Transverse colon (tissue), 4 donors: ENCODE results near the gene ARHGEF38. TPM values are rescaled to one million over a fixed set of nuclear protein-coding genes. Genes with fewer than 3 reads are reported as not detected.

Experiments
- DNase-seq: peaks from one replicate; pipeline ENCODE4 v3.0.0-alpha.2; 2019
- H3K27ac ChIP-seq, 4 donors: fragments of 200-600 bp; sonication (generic); 2 replicates each; pipeline ENCODE4 v1.5.1; 2016 to 2018; ENCODE audit warnings: inconsistent platforms in 4 of 4
- H3K27me3 ChIP-seq: fragments of 200-600 bp; sonication (generic); 2 replicates; pipeline ENCODE4 v1.5.1; 2017; ENCODE audit warnings: inconsistent platforms
- H3K36me3 ChIP-seq, 4 donors: fragments of 200-600 bp; sonication (generic); 2 replicates each; pipeline ENCODE4 v1.5.1; 2017 to 2019; ENCODE audit warnings: inconsistent platforms in 4 of 4
- H3K4me1 ChIP-seq, 4 donors: fragments of 200-600 bp; sonication (generic); 2 replicates each; pipeline ENCODE4 v1.5.1; 2017 to 2020; ENCODE audit warnings: inconsistent platforms in 4 of 4
- H3K4me3 ChIP-seq, 4 donors: fragments of 200-600 bp; sonication (generic); 1 replicate in 1 of 4; 2 replicates in 3 of 4; pipeline versions ENCODE4 v1.5.1 to v1.6.1; 2017 to 2019; ENCODE audit warnings: inconsistent platforms in 4 of 4
- H3K9me3 ChIP-seq, 2 donors: fragments of 200-600 bp; sonication (generic); 2 replicates each; pipeline ENCODE4 v1.5.1; 2017 to 2019; ENCODE audit warnings: inconsistent platforms in 2 of 2
- EP300 ChIP-seq: sonication (generic); formaldehyde crosslinking; IDR thresholded peaks from one replicate; pipeline ENCODE4 v1.6.1; 2017; ENCODE audit warnings: antibody characterized with exemption, low read depth
- POLR2A ChIP-seq: fragments of 450-650 bp; IDR thresholded peaks from one replicate; pipeline ENCODE4 v1.6.1; 2016; ENCODE audit warnings: antibody characterized with exemption, mild to moderate bottlenecking, moderate library complexity
- POLR2AphosphoS5 ChIP-seq, 3 donors: sonication (generic); formaldehyde crosslinking; IDR thresholded peaks; one replicate each; pipeline ENCODE4 v1.6.1; 2016; ENCODE audit warnings: antibody characterized with exemption in 3 of 3
- WGBS, 2 donors: methylation state at CpG; one replicate each; pipeline ENCODE4 v1.1.5; 2018; ENCODE audit warnings: low coverage in 1 of 2; 5-methylcytosine and 5-hydroxymethylcytosine counted together
- in situ Hi-C, 4 donors: fragments of 200-750 bp; cut with MboI; loops; one replicate each; pipeline versions ENCODE4 v1.15.0 to v1.15.1; 2017; ENCODE audit warnings: low sequenced_read_pairs in 3 of 4, low pct_ligation_motif_present in 1 of 4, low pct_unique_long_range_greater_than_20kb in 1 of 4
- intact Hi-C: fragments of 100-400 bp; cut with DNase I; formaldehyde crosslinking; loops from one replicate; pipeline ENCODE4 v1.15.1; 2023; ENCODE audit warnings: low total_unique reads
- total RNA-seq, 4 donors: library from RNA; depleted of rRNA; stranded (reverse); fragments of >200 nt; gene quantifications; one replicate each; pipeline ENCODE4 v1.1.0, GENCODE V29; 2016
- TF ChIP-seq, protein P1 (sequence below), 5 experiments: fragments of 200-600 bp in 3 of 5; fragments of 450-650 bp in 2 of 5; sonication (generic) in 3 of 5; IDR thresholded peaks; 1 replicate in 2 of 5; 2 replicates in 3 of 5; pipeline ENCODE4 v1.5.1; 2016 to 2017; ENCODE audit warnings: antibody characterized with exemption in 5 of 5, inconsistent platforms in 3 of 5, mild to moderate bottlenecking in 2 of 5, moderate library complexity in 1 of 5

The ARHGEF38 gene
- total RNA-seq, 4 donors from 2014 or later = 2.6 to 18.1 (median 15.6) TPM

- intact Hi-C loops (no loop called here), in situ Hi-C loops (loop anchor here in 2 of 4 donors (10.0 to 25.0 kb wide), 2 partner anchors 142 to 154 kb away; no protein-coding TSS in a partner anchor)
- Histone ChIP-seq H3K27me3 (no peaks in the 10 kb centered on the region), H3K4me3 (no peak overlapping the region), H3K4me1 (peaks cover 0 to 5% (median 0%) of the 10 kb centered on the region in 4 donors), H3K36me3 (no peaks in the 10 kb centered on the region), H3K9me3 (no peaks in the 10 kb centered on the region), H3K27ac (no peak overlapping the region)
- TF ChIP-seq, protein P1, sequence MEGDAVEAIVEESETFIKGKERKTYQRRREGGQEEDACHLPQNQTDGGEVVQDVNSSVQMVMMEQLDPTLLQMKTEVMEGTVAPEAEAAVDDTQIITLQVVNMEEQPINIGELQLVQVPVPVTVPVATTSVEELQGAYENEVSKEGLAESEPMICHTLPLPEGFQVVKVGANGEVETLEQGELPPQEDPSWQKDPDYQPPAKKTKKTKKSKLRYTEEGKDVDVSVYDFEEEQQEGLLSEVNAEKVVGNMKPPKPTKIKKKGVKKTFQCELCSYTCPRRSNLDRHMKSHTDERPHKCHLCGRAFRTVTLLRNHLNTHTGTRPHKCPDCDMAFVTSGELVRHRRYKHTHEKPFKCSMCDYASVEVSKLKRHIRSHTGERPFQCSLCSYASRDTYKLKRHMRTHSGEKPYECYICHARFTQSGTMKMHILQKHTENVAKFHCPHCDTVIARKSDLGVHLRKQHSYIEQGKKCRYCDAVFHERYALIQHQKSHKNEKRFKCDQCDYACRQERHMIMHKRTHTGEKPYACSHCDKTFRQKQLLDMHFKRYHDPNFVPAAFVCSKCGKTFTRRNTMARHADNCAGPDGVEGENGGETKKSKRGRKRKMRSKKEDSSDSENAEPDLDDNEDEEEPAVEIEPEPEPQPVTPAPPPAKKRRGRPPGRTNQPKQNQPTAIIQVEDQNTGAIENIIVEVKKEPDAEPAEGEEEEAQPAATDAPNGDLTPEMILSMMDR (IDR thresholded peaks at IDR 0.05) = peak in 2 of 5 experiments; percentile 22 to 23
- no peak for TF ChIP-seq POLR2A
- WGBS, 2 donors = 28 to 55% methylated on average over 2 to 5 of the region's 5 CpGs
- DNase-seq = no peak
These were observed 114.3 kb downstream of the ARHGEF38 start for GRCh38 chr4:105666693-105667092.

GRCh38 chr4:105670684-105671083 is 118.3 kb downstream of the ARHGEF38 start:
- H3K4me1 ChIP-seq = peaks cover 0 to 5% (median 0%) of the 10 kb centered on the region in 4 donors
- H3K27me3 ChIP-seq = no peaks in the 10 kb centered on the region
- in situ Hi-C loops (loop anchor here in 1 of 4 donors (25.0 kb wide), 1 partner anchor 158 kb away; no protein-coding TSS in a partner anchor), intact Hi-C loops (no loop called here)
- no peaks in the 10 kb centered on the region for H3K9me3 ChIP-seq
- no peaks in the 10 kb centered on the region for H3K36me3 ChIP-seq
- TF ChIP-seq POLR2AphosphoS5 (IDR thresholded peaks at IDR 0.05) (no peak), EP300 (no peak), POLR2A (no peak)
- TF ChIP-seq, protein P1 (IDR thresholded peaks at IDR 0.05) = no peak
- H3K4me3 ChIP-seq = no peak overlapping the region
- no peak for DNase-seq
- no peak overlapping the region for H3K27ac ChIP-seq

- H3K4me3 ChIP-seq = no peak overlapping the region
- in situ Hi-C loops = loop anchor here in 1 of 4 donors (25.0 kb wide), 1 partner anchor 159 kb away; no protein-coding TSS in a partner anchor
- H3K4me1 ChIP-seq = peaks cover 0 to 5% (median 0%) of the 10 kb centered on the region in 4 donors
- TF ChIP-seq POLR2AphosphoS5 (IDR thresholded peaks at IDR 0.05) (no peak), POLR2A (no peak), EP300 (no peak)
- TF ChIP-seq, protein P1 (IDR thresholded peaks at IDR 0.05) = no peak
- H3K9me3 ChIP-seq = no peaks in the 10 kb centered on the region
- H3K27me3 ChIP-seq = no peaks in the 10 kb centered on the region
- no peaks in the 10 kb centered on the region for H3K36me3 ChIP-seq
- intact Hi-C loops = no loop called here
- H3K27ac ChIP-seq = no peak overlapping the region
- no peak for DNase-seq
- WGBS, 2 donors = 88 to 89% methylated on average over 1 to 2 of the region's 2 CpGs
These were observed 118.9 kb downstream of the ARHGEF38 start for GRCh38 chr4:105671301-105671700.

GRCh38 chr4:105674011-105674410 is 121.6 kb downstream of the ARHGEF38 start:
- H3K4me3 ChIP-seq = no peak overlapping the region
- no peak overlapping the region for H3K27ac ChIP-seq
- H3K9me3 ChIP-seq = no peaks in the 10 kb centered on the region
- WGBS, 2 donors = 88 to 100% methylated on average over 1 of the region's 1 CpG
- no peaks in the 10 kb centered on the region for H3K36me3 ChIP-seq
- no peaks in the 10 kb centered on the region for H3K27me3 ChIP-seq
- in situ Hi-C loops = loop anchor here in 1 of 4 donors (25.0 kb wide), 1 partner anchor 162 kb away; no protein-coding TSS in a partner anchor
- intact Hi-C loops = no loop called here
- TF ChIP-seq POLR2AphosphoS5 (IDR thresholded peaks at IDR 0.05) (no peak), POLR2A (no peak), EP300 (no peak)
- TF ChIP-seq, protein P1 (IDR thresholded peaks at IDR 0.05) = no peak
- DNase-seq = no peak
- peaks cover 0 to 17% (median 2%) of the 10 kb centered on the region in 4 donors for H3K4me1 ChIP-seq
